Ishikawa (cell line): ENCODE results near the gene STEAP2.

ENCODE experiments used
- CEBPB ChIP-seq: IDR thresholded peaks from 2 replicates; pipeline ENCODE4 v1.6.1; 2012
- CREB1 ChIP-seq: IDR thresholded peaks from 2 replicates; pipeline ENCODE4 v1.6.1; 2012; ENCODE audit warnings: low read depth
- EGR1 ChIP-seq: IDR thresholded peaks from 2 replicates; pipeline ENCODE4 v1.6.1; 2012
- EP300 ChIP-seq: IDR thresholded peaks from 2 replicates; pipeline ENCODE4 v1.6.1; 2012; ENCODE audit warnings: borderline replicate concordance
- FOXM1 ChIP-seq: IDR thresholded peaks from 2 replicates; pipeline ENCODE4 v1.6.1; 2012; ENCODE audit warnings: low read depth, borderline replicate concordance
- NFIC ChIP-seq: IDR thresholded peaks from 2 replicates; pipeline ENCODE4 v1.6.1; 2012
- RAD21 ChIP-seq: IDR thresholded peaks from 2 replicates; pipeline ENCODE4 v1.6.1; 2012; ENCODE audit warnings: low read depth
- TAF1 ChIP-seq: IDR thresholded peaks from 2 replicates; pipeline ENCODE4 v1.6.1; 2012; ENCODE audit warnings: low read depth, mild to moderate bottlenecking
- TCF12 ChIP-seq: IDR thresholded peaks from 2 replicates; pipeline ENCODE4 v1.6.1; 2012; ENCODE audit warnings: low read depth
- TEAD4 ChIP-seq: IDR thresholded peaks from 2 replicates; pipeline ENCODE4 v1.6.1; 2012
- YY1 ChIP-seq: IDR thresholded peaks from 2 replicates; pipeline ENCODE4 v1.6.1; 2012; ENCODE audit warnings: low read depth
- ZBTB7A ChIP-seq: IDR thresholded peaks from 2 replicates; pipeline ENCODE4 v1.6.1; 2012; ENCODE audit warnings: low read depth
- TF ChIP-seq, protein P1 (sequence below): IDR thresholded peaks from 2 replicates; pipeline ENCODE4 v1.6.1; 2012; ENCODE audit warnings: low read depth, mild to moderate bottlenecking
- TF ChIP-seq, protein P2 (sequence below): IDR thresholded peaks from 2 replicates; pipeline ENCODE4 v1.6.1; 2012
- TF ChIP-seq, protein P3 (sequence below): IDR thresholded peaks from 2 replicates; pipeline ENCODE4 v1.6.1; 2012

The STEAP2 gene

DNA sequence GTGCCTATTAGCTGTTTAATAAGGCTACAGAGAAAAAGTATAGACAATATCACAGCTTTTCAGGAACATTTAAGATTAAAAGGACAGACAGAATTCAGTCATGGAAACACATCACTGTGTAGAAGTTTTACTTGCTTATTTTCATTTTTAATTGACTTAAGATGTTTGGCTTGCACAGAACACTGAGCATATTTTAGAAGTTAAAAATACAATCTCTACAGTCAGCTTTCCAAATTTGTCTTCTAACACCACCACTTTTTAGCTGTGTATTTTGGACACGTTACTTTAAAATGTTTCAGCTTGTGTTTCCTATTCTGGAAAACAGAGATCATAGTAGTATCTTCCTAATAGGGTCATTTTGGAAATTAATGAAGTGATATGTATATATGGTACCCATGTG, 45.2 kb downstream of the STEAP2 start:
- TF ChIP-seq TAF1 (no peak), CEBPB (no peak), NFIC (no peak), EP300 (no peak), YY1 (no peak)
- TF ChIP-seq, protein P1, sequence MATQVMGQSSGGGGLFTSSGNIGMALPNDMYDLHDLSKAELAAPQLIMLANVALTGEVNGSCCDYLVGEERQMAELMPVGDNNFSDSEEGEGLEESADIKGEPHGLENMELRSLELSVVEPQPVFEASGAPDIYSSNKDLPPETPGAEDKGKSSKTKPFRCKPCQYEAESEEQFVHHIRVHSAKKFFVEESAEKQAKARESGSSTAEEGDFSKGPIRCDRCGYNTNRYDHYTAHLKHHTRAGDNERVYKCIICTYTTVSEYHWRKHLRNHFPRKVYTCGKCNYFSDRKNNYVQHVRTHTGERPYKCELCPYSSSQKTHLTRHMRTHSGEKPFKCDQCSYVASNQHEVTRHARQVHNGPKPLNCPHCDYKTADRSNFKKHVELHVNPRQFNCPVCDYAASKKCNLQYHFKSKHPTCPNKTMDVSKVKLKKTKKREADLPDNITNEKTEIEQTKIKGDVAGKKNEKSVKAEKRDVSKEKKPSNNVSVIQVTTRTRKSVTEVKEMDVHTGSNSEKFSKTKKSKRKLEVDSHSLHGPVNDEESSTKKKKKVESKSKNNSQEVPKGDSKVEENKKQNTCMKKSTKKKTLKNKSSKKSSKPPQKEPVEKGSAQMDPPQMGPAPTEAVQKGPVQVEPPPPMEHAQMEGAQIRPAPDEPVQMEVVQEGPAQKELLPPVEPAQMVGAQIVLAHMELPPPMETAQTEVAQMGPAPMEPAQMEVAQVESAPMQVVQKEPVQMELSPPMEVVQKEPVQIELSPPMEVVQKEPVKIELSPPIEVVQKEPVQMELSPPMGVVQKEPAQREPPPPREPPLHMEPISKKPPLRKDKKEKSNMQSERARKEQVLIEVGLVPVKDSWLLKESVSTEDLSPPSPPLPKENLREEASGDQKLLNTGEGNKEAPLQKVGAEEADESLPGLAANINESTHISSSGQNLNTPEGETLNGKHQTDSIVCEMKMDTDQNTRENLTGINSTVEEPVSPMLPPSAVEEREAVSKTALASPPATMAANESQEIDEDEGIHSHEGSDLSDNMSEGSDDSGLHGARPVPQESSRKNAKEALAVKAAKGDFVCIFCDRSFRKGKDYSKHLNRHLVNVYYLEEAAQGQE = no peak

DNA sequence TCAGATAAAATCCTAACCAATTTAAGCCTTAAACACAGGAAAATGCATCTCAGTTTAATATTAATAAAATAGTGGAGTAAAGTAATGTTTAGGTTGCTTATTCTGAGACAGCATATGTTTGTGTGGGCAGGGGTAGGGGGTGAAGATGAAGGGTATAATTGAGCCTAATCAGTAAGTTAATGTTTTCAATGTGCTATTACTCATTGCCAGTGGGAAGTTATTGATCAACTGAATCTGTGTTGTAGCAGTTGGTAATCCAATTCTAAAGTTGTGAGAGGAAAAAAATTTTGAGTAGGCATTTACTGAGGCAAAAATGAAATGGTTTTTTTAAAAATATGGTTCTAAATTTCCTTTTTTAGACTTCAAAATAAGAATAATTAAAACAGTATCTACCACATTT, 49.9 kb downstream of the STEAP2 start:
- TF ChIP-seq EP300 = no peak
- no peak for TF ChIP-seq TEAD4
- no peak for TF ChIP-seq TAF1
- TF ChIP-seq, protein P1 = no peak
- no peak for TF ChIP-seq FOXM1
- no peak for TF ChIP-seq EGR1

DNA sequence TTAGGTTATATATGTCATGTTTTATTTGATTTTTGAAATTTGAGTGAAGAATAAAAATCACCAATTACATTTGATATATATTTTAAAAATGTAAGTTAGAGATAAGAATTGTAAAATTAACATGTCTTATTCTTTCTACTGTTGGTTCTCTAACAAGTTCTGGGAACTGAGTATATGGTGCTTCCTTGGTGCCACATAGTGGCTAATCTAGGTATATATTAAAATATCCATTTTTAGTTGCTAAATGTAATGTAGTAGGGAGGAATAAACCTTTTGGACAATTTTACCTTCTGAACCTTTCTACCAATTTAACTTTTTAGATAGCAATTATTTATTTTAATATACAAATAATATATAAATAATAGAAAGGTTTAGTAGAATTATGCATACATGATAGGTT, 50.9 kb downstream of the STEAP2 start:
- TF ChIP-seq NFIC (no peak), CREB1 (no peak), EP300 (no peak), CEBPB (no peak), RAD21 (peak; percentile 72), YY1 (no peak), TEAD4 (no peak), TCF12 (no peak)

DNA sequence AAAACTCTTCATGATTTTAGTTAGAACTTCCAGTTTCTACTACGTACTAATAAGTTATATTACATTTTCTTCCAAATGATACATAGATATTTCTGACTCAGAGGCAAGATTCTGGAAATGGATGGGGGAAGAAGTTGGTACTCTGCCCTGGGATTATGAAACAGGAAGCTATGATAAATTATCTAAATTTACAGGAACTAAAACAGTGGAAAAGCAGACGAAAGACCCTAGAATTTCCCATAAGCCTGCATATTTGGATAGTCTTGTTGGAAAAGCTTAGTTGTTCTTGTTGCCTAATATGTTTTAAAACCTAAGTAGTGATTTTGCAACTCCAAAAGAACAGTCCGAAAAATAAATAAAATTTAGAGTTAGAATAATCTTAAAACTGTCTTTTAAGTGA, 55.3 kb downstream of the STEAP2 start:
- no peak for TF ChIP-seq RAD21
- no peak for TF ChIP-seq TEAD4
- TF ChIP-seq, protein P2, sequence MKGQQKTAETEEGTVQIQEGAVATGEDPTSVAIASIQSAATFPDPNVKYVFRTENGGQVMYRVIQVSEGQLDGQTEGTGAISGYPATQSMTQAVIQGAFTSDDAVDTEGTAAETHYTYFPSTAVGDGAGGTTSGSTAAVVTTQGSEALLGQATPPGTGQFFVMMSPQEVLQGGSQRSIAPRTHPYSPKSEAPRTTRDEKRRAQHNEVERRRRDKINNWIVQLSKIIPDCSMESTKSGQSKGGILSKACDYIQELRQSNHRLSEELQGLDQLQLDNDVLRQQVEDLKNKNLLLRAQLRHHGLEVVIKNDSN = no peak

DNA sequence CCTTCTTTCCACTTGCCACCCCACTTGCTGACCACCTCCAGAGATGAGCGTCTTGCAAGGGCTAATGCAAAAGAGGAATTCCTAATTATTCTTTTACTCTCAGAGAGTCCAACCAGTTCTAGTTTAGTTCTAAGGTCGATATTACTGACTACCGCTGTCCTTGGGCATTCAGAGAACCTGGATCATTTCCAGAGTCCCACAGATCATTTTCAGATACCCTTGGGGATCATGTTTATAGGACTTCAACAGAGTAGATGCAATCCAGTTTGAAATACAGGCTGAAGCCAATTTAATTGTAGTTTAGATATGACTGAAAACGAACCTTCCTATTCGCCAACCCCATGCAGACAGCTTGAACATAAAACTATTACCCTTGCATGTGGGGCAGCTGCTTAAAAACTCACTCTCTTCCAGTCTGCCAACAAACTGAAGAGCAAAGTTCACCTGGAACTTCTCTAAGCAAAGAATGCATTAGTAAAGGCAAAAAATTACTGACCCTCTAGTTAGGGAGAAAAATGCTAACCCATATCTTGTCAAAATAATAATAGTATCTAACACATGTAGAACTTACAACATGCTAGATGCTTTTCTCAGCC, 55.8 kb downstream of the STEAP2 start:
- no peak for TF ChIP-seq CREB1
- TF ChIP-seq TAF1 = no peak
- no peak for TF ChIP-seq NFIC
- TF ChIP-seq RAD21 = no peak
- no peak for TF ChIP-seq TEAD4
- TF ChIP-seq FOXM1 = no peak
- TF ChIP-seq, protein P2 = no peak
- TF ChIP-seq, protein P1 = no peak
- TF ChIP-seq EP300 = no peak
- TF ChIP-seq EGR1 = no peak
- TF ChIP-seq, protein P3, sequence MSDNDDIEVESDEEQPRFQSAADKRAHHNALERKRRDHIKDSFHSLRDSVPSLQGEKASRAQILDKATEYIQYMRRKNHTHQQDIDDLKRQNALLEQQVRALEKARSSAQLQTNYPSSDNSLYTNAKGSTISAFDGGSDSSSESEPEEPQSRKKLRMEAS = no peak
- no peak for TF ChIP-seq YY1
- TF ChIP-seq TCF12 = no peak
- TF ChIP-seq CEBPB = no peak
- TF ChIP-seq ZBTB7A = no peak

DNA sequence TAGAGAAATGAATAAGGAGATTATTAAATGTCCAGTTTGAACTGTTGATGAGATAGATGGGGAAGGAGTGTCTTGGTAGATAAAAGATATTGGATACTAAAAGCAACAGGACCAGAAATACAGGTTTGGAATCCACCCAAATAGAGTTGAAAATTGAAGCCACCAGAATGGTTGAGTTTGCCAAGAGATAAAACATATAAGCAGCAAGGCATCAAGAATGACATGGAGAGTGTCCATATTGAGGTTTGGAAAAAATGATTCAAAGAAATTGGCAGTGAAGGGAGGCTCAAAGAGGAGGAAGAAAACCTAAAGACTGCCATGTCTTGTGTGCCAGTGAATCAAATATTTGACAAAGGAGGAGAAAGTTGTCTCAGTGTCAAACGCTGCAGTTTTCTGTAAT, 57.6 kb downstream of the STEAP2 start:
- TF ChIP-seq EGR1 = no peak
- no peak for TF ChIP-seq EP300
- TF ChIP-seq TCF12 = no peak
- TF ChIP-seq RAD21 = no peak
- TF ChIP-seq FOXM1 = no peak
- TF ChIP-seq CREB1 = no peak
- no peak for TF ChIP-seq YY1
- TF ChIP-seq TEAD4 = no peak
- no peak for TF ChIP-seq ZBTB7A
- TF ChIP-seq NFIC = no peak
- no peak for TF ChIP-seq TAF1
- TF ChIP-seq, protein P2 = no peak
